Neuronal stem cell (in vitro differentiated cells): ENCODE measurements around the gene POLQ.

Source experiments
- DNase-seq: peaks from one replicate; pipeline ENCODE4 v3.0.0-alpha.2; 2013; ENCODE audit warnings: low spot score
- H2AFZ ChIP-seq: one replicate; pipeline ENCODE4 v1.6.1; 2013; ENCODE audit warnings: mild to moderate bottlenecking, low read length, inconsistent platforms
- H2AK5ac ChIP-seq: 2 replicates; pipeline ENCODE4 v1.6.1; 2013; ENCODE audit warnings: low read depth, mild to moderate bottlenecking, inconsistent platforms, low read length, moderate library complexity, mixed read lengths
- H2BK120ac ChIP-seq: 2 replicates; pipeline ENCODE4 v1.6.1; 2013; ENCODE audit warnings: low read depth, mild to moderate bottlenecking, inconsistent platforms, low read length, moderate library complexity, mixed read lengths
- H2BK12ac ChIP-seq: one replicate; pipeline ENCODE4 v1.6.1; 2013; ENCODE audit warnings: low read length, inconsistent platforms
- H2BK15ac ChIP-seq: 2 replicates; pipeline ENCODE4 v1.6.1; 2013; ENCODE audit warnings: mild to moderate bottlenecking, low read length, inconsistent platforms, mixed read lengths
- H2BK5ac ChIP-seq: one replicate; pipeline ENCODE4 v1.6.1; 2013; ENCODE audit warnings: inconsistent platforms, mild to moderate bottlenecking, low read length, moderate library complexity
- H3K14ac ChIP-seq: one replicate; pipeline ENCODE4 v1.6.1; 2013; ENCODE audit warnings: low read length, inconsistent platforms
- H3K18ac ChIP-seq: 2 replicates; pipeline ENCODE4 v1.6.1; 2013; ENCODE audit warnings: low read length, inconsistent platforms
- H3K23ac ChIP-seq: 2 replicates; pipeline ENCODE4 v1.6.1; 2013; ENCODE audit warnings: low read depth, mild to moderate bottlenecking, mixed read lengths, low read length, inconsistent platforms; ENCODE audit not compliant: poor library complexity
- H3K27ac ChIP-seq: replicated peaks from 3 replicates; pipeline ENCODE4 v1.5.1; 2013; ENCODE audit warnings: low read length, inconsistent platforms
- H3K27me3 ChIP-seq, 3 experiments: 2 replicates each; pipeline ENCODE4 v1.6.1; 2013; ENCODE audit warnings: low read length in 3 of 3, mild to moderate bottlenecking in 2 of 3, inconsistent platforms in 1 of 3, low read depth in 1 of 3, mixed read lengths in 1 of 3, moderate library complexity in 1 of 3; ENCODE audit not compliant: control insufficient read depth in 3 of 3, insufficient read depth in 3 of 3
- H3K36me3 ChIP-seq, 2 donors: replicated peaks in 1 of 2; 2 replicates each; pipeline ENCODE4 v1.6.1; 2013; ENCODE audit warnings: low read length in 2 of 2; ENCODE audit not compliant: control insufficient read depth in 2 of 2, insufficient read depth in 2 of 2
- H3K4ac ChIP-seq: 2 replicates; pipeline ENCODE4 v1.6.1; 2013; ENCODE audit warnings: inconsistent platforms, mild to moderate bottlenecking, low read length, moderate library complexity
- H3K4me1 ChIP-seq, 2 donors: 1 replicate in 1 of 2; 2 replicates in 1 of 2; pipeline ENCODE4 v1.6.1; 2013; ENCODE audit warnings: low read length in 2 of 2, low read depth in 1 of 2; ENCODE audit not compliant: control insufficient read depth in 2 of 2, insufficient read depth in 1 of 2
- H3K4me2 ChIP-seq: one replicate; pipeline ENCODE4 v1.6.1; 2013; ENCODE audit warnings: mild to moderate bottlenecking, low read length, inconsistent platforms; ENCODE audit not compliant: insufficient read depth, poor library complexity, severe bottlenecking
- H3K4me3 ChIP-seq, 2 donors: 2 replicates each; pipeline ENCODE4 v1.5.1; 2013; ENCODE audit warnings: low read length in 2 of 2, mild to moderate bottlenecking in 2 of 2, inconsistent platforms in 1 of 2, moderate library complexity in 1 of 2
- H3K79me1 ChIP-seq: one replicate; pipeline ENCODE4 v1.6.1; 2013; ENCODE audit warnings: low read depth, mild to moderate bottlenecking, inconsistent platforms, low read length, moderate library complexity
- H3K9ac ChIP-seq: one replicate; pipeline ENCODE4 v1.6.1; 2013; ENCODE audit warnings: mild to moderate bottlenecking, low read depth, low read length, inconsistent platforms; ENCODE audit not compliant: poor library complexity
- H3K9me3 ChIP-seq, 2 donors: replicated peaks in 1 of 2; 2 replicates each; pipeline versions ENCODE3 to v1.6.1; 2013; ENCODE audit warnings: low read length in 2 of 2, mild to moderate bottlenecking in 2 of 2, inconsistent platforms in 1 of 2, low read depth in 1 of 2, mixed read lengths in 1 of 2, moderate library complexity in 1 of 2; ENCODE audit not compliant: control insufficient read depth in 2 of 2, insufficient read depth in 1 of 2
- H4K8ac ChIP-seq: one replicate; pipeline ENCODE4 v1.6.1; 2013; ENCODE audit warnings: low read depth, mild to moderate bottlenecking, inconsistent platforms, low read length, moderate library complexity
- H4K91ac ChIP-seq: one replicate; pipeline ENCODE4 v1.6.1; 2013; ENCODE audit warnings: low read length, low read depth, mild to moderate bottlenecking, inconsistent platforms; ENCODE audit not compliant: poor library complexity
- WGBS, 2 donors: extraction: QIAGEN DNeasy Blood & Tissue Kit; methylation state at CpG; one replicate each; pipeline ENCODE4 v1.1.7; 2013; ENCODE audit warnings: missing lambda C conversion rate in 2 of 2, mixed read lengths in 1 of 2; ENCODE audit not compliant: insufficient read length in 2 of 2, insufficient replicate concordance in 1 of 2; ENCODE audit errors: extremely low coverage in 2 of 2; 5-methylcytosine and 5-hydroxymethylcytosine counted together

POLQ gene

GRCh38 chr3:121531269-121531668, 14.5 kb downstream of the POLQ start:
- H2AK5ac ChIP-seq: no peak overlapping the region

GRCh38 chr3:121529308-121529707, 16.5 kb downstream of the POLQ start:
- peaks cover 11 to 95% of the 10 kb centered on the region in 2 donors for H3K36me3 ChIP-seq
- WGBS, 2 donors: no CpG with 5 or more reads among the region's 3 CpGs
- no peak overlapping the region for H3K27ac ChIP-seq
- H3K4ac ChIP-seq: no peak overlapping the region
- H3K23ac ChIP-seq: no peak overlapping the region
- H4K91ac ChIP-seq: no peak overlapping the region
- no peak for DNase-seq
- no peaks in the 10 kb centered on the region for H3K9me3 ChIP-seq
- no peak overlapping the region for H2AFZ ChIP-seq
- no peak overlapping the region for H3K14ac ChIP-seq
- no peaks in the 10 kb centered on the region for H3K4me1 ChIP-seq
- no peak overlapping the region for H2BK15ac ChIP-seq
- H3K9ac ChIP-seq: no peak overlapping the region
- H2AK5ac ChIP-seq: no peak overlapping the region
- no peak overlapping the region for H2BK5ac ChIP-seq
- no peak overlapping the region for H3K18ac ChIP-seq
- no peaks in the 10 kb centered on the region for H3K27me3 ChIP-seq
- no peak overlapping the region for H3K4me3 ChIP-seq
- H3K79me1 ChIP-seq: no peaks in the 10 kb centered on the region
- H2BK12ac ChIP-seq: no peak overlapping the region
- no peak overlapping the region for H4K8ac ChIP-seq
- H3K4me2 ChIP-seq: no peak overlapping the region
- no peak overlapping the region for H2BK120ac ChIP-seq

More at GRCh38 chr3:121531269-121531668, 14.5 kb downstream of the POLQ start:
- Histone ChIP-seq H3K27ac (no peak overlapping the region), H3K79me1 (no peaks in the 10 kb centered on the region), H3K4me3 (no peak overlapping the region), H2BK120ac (no peak overlapping the region), H3K4me1 (no peaks in the 10 kb centered on the region), H3K9ac (no peak overlapping the region), H3K14ac (no peak overlapping the region), H3K27me3 (no peaks in the 10 kb centered on the region), H2BK15ac (no peak overlapping the region), H3K4ac (no peak overlapping the region), H4K91ac (no peak overlapping the region), H3K9me3 (no peaks in the 10 kb centered on the region), H2BK5ac (no peak overlapping the region), H4K8ac (no peak overlapping the region), H3K23ac (no peak overlapping the region), H2AFZ (no peak overlapping the region), H2BK12ac (no peak overlapping the region), H3K18ac (no peak overlapping the region), H3K4me2 (no peak overlapping the region), H3K36me3 (peaks cover 11 to 96% of the 10 kb centered on the region in 2 donors)
- no peak for DNase-seq

- Histone ChIP-seq H2BK15ac (no peak overlapping the region), H2AK5ac (no peak overlapping the region), H3K79me1 (no peaks in the 10 kb centered on the region), H3K18ac (no peak overlapping the region), H3K4me3 (no peak overlapping the region), H3K14ac (no peak overlapping the region), H3K27ac (no peak overlapping the region), H3K27me3 (no peaks in the 10 kb centered on the region), H2BK120ac (no peak overlapping the region), H3K36me3 (peaks cover 10 to 91% of the 10 kb centered on the region in 2 donors), H2AFZ (no peak overlapping the region), H3K4me2 (no peak overlapping the region), H3K4me1 (no peaks in the 10 kb centered on the region), H3K4ac (no peak overlapping the region), H3K9me3 (peaks cover 2 to 16% of the 10 kb centered on the region in 2 donors), H3K23ac (no peak overlapping the region), H4K8ac (no peak overlapping the region), H2BK5ac (no peak overlapping the region), H3K9ac (no peak overlapping the region), H4K91ac (no peak overlapping the region), H2BK12ac (no peak overlapping the region)
- WGBS, 2 donors: no CpG with 5 or more reads among the region's 3 CpGs
- DNase-seq: no peak
These were observed 25.3 kb downstream of the POLQ start for GRCh38 chr3:121520510-121520909.

GRCh38 chr3:121517953-121518655, 27.7 kb downstream of the POLQ start:
- Histone ChIP-seq H2BK15ac (no peak overlapping the region), H3K9me3 (peaks cover 2 to 19% of the 10 kb centered on the region in 2 donors), H3K9ac (no peak overlapping the region), H2AK5ac (no peak overlapping the region), H4K91ac (no peak overlapping the region), H3K27ac (no peak overlapping the region), H3K4ac (no peak overlapping the region), H2BK120ac (no peak overlapping the region), H3K14ac (no peak overlapping the region), H3K23ac (no peak overlapping the region), H3K4me2 (no peak overlapping the region), H3K4me1 (no peaks in the 10 kb centered on the region), H2AFZ (no peak overlapping the region), H3K79me1 (no peaks in the 10 kb centered on the region), H4K8ac (no peak overlapping the region), H3K18ac (no peak overlapping the region), H3K36me3 (peaks cover 10 to 82% of the 10 kb centered on the region in 2 donors), H2BK5ac (no peak overlapping the region), H2BK12ac (no peak overlapping the region), H3K27me3 (no peaks in the 10 kb centered on the region), H3K4me3 (no peak overlapping the region)
- DNase-seq: no peak
- no CpG with 5 or more reads among the region's 5 CpGs for WGBS, 2 donors
